ENCODE results near the gene SETD3.
"Not testable (repeated sequence)": the region's sequence is repeated elsewhere in the genome, so short reads cannot be mapped to it uniquely, and the experiment has no call there.

The SETD3 gene

GRCh38 chr14:99354166-99354875, 126.3 kb downstream of the SETD3 start:
- no peak for DNase-seq

GRCh38 chr14:99352688-99353280, 127.9 kb downstream of the SETD3 start:
- DNase-seq, result no peak

GRCh38 chr14:99351166-99352007, 129.3 kb downstream of the SETD3 start:
- DNase-seq, result no peak

- DNase-seq, result no peak
Measured at GRCh38 chr14:99350751-99351150, 129.9 kb downstream of the SETD3 start.

GRCh38 chr14:99349721-99350495, 130.8 kb downstream of the SETD3 start:
- no peak for DNase-seq

GRCh38 chr14:99348816-99349614, 131.6 kb downstream of the SETD3 start:
- no peak for DNase-seq

GRCh38 chr14:99348231-99348630, 132.4 kb downstream of the SETD3 start:
- not testable (repeated sequence) for DNase-seq
